ENCODE measurements around the gene CALHM1. TPM values are rescaled to one million over a fixed set of nuclear protein-coding genes. Genes with fewer than 3 reads are reported as not detected.

Gene CALHM1
- total RNA-seq, 1 experiment from 2014 or later: not detected

DNA sequence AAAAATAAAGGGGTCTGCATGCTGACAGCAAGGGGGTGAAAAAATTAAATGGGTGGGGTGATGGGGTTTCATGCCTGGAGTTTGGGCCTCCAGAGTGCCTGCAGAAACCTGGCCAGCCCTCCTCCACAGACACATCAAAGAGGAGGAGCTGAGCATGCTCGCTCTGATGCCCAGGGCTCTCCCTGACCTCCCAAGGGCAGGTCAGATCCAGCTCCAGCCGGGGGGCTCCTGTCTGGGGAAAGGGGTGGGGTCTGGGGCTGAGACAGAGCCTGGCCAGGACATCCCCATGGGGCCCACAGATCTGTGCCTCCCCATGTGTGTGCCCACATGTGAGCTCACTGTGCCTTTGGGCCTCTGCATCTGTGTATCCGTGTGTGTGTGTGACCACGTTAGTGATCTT is 915 bp upstream of the CALHM1 start:
- DNase-seq: no peak
- Mint-ChIP-seq H3K4me3 (ENCODE audit: low read depth, unreplicated experiment) (no peak overlapping the region), H3K27ac (ENCODE audit: unreplicated experiment) (no peak overlapping the region), H3K36me3 (ENCODE audit: insufficient read depth, unreplicated experiment) (no peaks in the 10 kb centered on the region), H3K9me3 (ENCODE audit: low read depth, unreplicated experiment) (no peaks in the 10 kb centered on the region), H3K27me3 (ENCODE audit: unreplicated experiment) (no peaks in the 10 kb centered on the region), H3K4me1 (ENCODE audit: low read depth, unreplicated experiment) (no peaks in the 10 kb centered on the region)
- CTCF ChIA-PET: no interaction called here
- TF ChIP-seq, protein P1, sequence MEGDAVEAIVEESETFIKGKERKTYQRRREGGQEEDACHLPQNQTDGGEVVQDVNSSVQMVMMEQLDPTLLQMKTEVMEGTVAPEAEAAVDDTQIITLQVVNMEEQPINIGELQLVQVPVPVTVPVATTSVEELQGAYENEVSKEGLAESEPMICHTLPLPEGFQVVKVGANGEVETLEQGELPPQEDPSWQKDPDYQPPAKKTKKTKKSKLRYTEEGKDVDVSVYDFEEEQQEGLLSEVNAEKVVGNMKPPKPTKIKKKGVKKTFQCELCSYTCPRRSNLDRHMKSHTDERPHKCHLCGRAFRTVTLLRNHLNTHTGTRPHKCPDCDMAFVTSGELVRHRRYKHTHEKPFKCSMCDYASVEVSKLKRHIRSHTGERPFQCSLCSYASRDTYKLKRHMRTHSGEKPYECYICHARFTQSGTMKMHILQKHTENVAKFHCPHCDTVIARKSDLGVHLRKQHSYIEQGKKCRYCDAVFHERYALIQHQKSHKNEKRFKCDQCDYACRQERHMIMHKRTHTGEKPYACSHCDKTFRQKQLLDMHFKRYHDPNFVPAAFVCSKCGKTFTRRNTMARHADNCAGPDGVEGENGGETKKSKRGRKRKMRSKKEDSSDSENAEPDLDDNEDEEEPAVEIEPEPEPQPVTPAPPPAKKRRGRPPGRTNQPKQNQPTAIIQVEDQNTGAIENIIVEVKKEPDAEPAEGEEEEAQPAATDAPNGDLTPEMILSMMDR (IDR thresholded peaks at IDR 0.05; ENCODE audit: unreplicated experiment): no peak
- BruUV-seq (replicated peaks): no TSS peak
- intact Hi-C loops (cut with micrococcal nuclease; ENCODE audit: unreplicated experiment): no loop called here

DNA sequence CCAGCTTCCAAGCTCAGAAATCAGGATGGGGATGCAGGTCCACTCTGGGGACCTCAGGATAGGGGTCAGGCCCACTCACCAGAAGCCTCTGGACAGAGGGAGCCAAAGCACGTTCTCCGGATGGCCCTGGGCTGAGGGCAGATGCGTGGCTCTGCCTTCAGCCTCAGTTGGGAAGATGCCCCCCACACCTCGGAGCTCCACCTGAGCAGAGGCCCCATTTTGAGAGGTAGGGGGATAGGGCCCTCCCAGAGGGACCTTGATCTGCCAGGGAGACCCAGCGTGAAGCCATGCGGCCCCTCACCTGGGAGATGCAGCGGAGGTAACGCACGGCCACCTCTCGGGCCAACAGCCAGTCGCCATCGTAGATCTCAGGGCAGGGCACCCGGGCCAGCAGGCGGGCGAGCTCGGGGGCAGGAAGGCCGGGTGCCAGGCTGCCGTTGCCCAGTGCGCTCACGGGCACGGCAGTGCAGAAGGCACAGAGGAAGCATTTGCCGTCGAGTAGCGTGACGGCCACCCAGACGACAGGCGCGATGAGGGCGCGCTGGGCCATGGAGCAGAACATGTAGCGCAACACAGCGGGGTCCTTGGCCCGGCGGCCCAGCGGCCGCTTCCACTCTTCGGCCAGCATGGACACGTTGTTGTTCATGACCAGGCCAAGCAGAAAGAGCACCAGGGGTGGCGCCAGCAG is 660 bp downstream of the CALHM1 start:
- Mint-ChIP-seq H3K4me3 (ENCODE audit: low read depth, unreplicated experiment) (no peak overlapping the region), H3K36me3 (ENCODE audit: insufficient read depth, unreplicated experiment) (no peaks in the 10 kb centered on the region), H3K9me3 (ENCODE audit: low read depth, unreplicated experiment) (no peaks in the 10 kb centered on the region), H3K27me3 (ENCODE audit: unreplicated experiment) (no peaks in the 10 kb centered on the region), H3K4me1 (ENCODE audit: low read depth, unreplicated experiment) (no peaks in the 10 kb centered on the region), H3K27ac (ENCODE audit: unreplicated experiment) (no peak overlapping the region)
- intact Hi-C loops (cut with micrococcal nuclease; ENCODE audit: unreplicated experiment): no loop called here
- TF ChIP-seq, protein P1 (IDR thresholded peaks at IDR 0.05; ENCODE audit: unreplicated experiment): no peak
- no peak for DNase-seq
- BruUV-seq (replicated peaks): no TSS peak
- CTCF ChIA-PET: no interaction called here

DNA sequence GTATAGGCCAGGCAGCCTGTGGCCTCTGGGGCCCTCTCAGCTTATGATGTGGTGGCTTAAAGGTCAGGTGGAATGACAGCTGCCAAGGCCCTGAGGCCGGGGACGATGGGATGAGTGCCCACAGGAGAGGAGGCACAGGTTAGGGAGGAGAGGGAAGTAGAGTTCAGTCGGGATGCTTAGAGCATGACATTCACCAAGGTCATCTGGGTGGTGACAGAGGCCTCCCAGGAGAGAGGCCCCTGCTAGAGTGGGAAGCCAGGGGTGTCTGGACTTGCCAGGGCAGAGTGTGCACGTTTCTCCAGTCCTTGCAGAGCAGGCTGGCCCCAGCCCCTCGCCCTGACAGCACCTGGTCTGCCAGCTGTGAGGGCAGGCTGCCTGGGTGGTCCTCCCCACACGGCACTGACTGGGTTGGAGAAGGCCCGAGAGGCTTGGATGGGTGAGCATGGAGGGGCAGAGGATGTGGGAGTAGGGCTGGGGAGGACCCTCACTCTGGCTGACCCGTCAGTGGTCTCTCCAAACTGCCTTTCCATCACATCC is 1.5 kb downstream of the CALHM1 start:
- Mint-ChIP-seq H3K27me3 (ENCODE audit: unreplicated experiment) (no peaks in the 10 kb centered on the region), H3K9me3 (ENCODE audit: low read depth, unreplicated experiment) (no peaks in the 10 kb centered on the region), H3K27ac (ENCODE audit: unreplicated experiment) (no peak overlapping the region), H3K4me3 (ENCODE audit: low read depth, unreplicated experiment) (no peak overlapping the region), H3K36me3 (ENCODE audit: insufficient read depth, unreplicated experiment) (peaks cover under 1% of the 10 kb centered on the region), H3K4me1 (ENCODE audit: low read depth, unreplicated experiment) (no peaks in the 10 kb centered on the region)
- no TSS peak for BruUV-seq (replicated peaks)
- intact Hi-C loops (cut with micrococcal nuclease; ENCODE audit: unreplicated experiment): no loop called here
- DNase-seq: no peak
- CTCF ChIA-PET: no interaction called here
- TF ChIP-seq, protein P1 (IDR thresholded peaks at IDR 0.05; ENCODE audit: unreplicated experiment): no peak

DNA sequence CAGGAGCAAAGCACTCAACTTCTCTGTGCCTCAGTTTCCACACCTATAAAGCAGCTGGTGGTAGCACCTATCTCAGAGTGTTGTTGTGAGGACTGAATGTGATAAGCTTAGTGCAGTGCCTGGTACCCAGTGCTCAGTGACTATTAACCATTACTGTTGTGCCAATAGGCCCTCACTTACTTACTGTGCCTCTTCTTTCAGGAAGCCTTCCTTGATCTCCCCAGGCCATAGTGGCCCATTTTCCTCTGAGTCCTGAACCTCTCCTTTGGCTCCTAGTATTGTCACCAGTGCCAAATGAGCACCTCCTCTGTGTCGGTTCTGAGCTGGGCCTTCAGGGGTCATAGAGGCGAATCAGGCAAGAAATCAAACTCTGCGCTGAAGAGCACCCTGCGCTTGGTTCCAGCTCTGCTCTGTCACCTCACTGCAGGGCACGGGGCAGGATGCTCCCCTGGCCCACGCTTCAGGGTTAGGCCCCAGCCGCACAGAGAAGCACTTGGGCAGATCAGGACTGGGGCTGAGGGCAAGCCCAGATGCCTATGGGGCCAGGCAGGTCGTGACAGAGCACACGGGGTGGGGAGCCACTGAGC is 2.5 kb downstream of the CALHM1 start:
- DNase-seq: no peak
- no peak overlapping the region for H3K27ac Mint-ChIP-seq (ENCODE audit: unreplicated experiment)
- H3K27me3 Mint-ChIP-seq (ENCODE audit: unreplicated experiment): no peaks in the 10 kb centered on the region
- TF ChIP-seq, protein P1 (IDR thresholded peaks at IDR 0.05; ENCODE audit: unreplicated experiment): no peak
- peaks cover 5% of the 10 kb centered on the region for H3K36me3 Mint-ChIP-seq (ENCODE audit: insufficient read depth, unreplicated experiment)
- peaks cover 3% of the 10 kb centered on the region for H3K4me1 Mint-ChIP-seq (ENCODE audit: low read depth, unreplicated experiment)
- CTCF ChIA-PET: no interaction called here
- no peak overlapping the region for H3K4me3 Mint-ChIP-seq (ENCODE audit: low read depth, unreplicated experiment)
- no peaks in the 10 kb centered on the region for H3K9me3 Mint-ChIP-seq (ENCODE audit: low read depth, unreplicated experiment)
- intact Hi-C loops (cut with micrococcal nuclease; ENCODE audit: unreplicated experiment): no loop called here
- no TSS peak for BruUV-seq (replicated peaks)
